Stimulated activated CD4-positive, alpha-beta T cell treated with anti-CD3 and anti-CD28 coated beads, Interleukin-12 subunit alpha, Interleukin-12 subunit beta, amount 100 ng/mL, for 24 hours (primary cell): Measurements from ENCODE around the gene HCN3.
"Not testable (repeated sequence)": the region's sequence is repeated elsewhere in the genome, so short reads cannot be mapped to it uniquely, and the experiment has no call there.

ENCODE experiments used
- DNase-seq, 2 experiments: peaks; one replicate each; pipeline ENCODE4 v3.0.0-alpha.2; 2020; ENCODE audit warnings: low read depth in 2 of 2

The HCN3 gene

GRCh38 chr1:155284476-155284875, 7.2 kb downstream of the HCN3 start:
- DNase-seq, result no peak

GRCh38 chr1:155285063-155285462, 7.8 kb downstream of the HCN3 start:
- DNase-seq, result no peak

GRCh38 chr1:155285631-155286044, 8.4 kb downstream of the HCN3 start:
- DNase-seq, result no peak

GRCh38 chr1:155286544-155286943, 9.3 kb downstream of the HCN3 start:
- no peak for DNase-seq

GRCh38 chr1:155287987-155288543, 10.8 kb downstream of the HCN3 start:
- DNase-seq, result no peak

- not testable (repeated sequence) for DNase-seq
These were observed 13.7 kb downstream of the HCN3 start for GRCh38 chr1:155291006-155291405.

- no peak for DNase-seq
These were observed 16.0 kb downstream of the HCN3 start for GRCh38 chr1:155293086-155293749.

- no peak for DNase-seq
These were observed 17.4 kb downstream of the HCN3 start for GRCh38 chr1:155294520-155295182.

GRCh38 chr1:155295183-155295941, 18.1 kb downstream of the HCN3 start:
- no peak for DNase-seq

- DNase-seq, result no peak
These were observed 18.6 kb downstream of the HCN3 start for GRCh38 chr1:155295942-155296267.

- DNase-seq, result no peak
These were observed 19.4 kb downstream of the HCN3 start for GRCh38 chr1:155296661-155297060.

GRCh38 chr1:155297384-155297783, 20.1 kb downstream of the HCN3 start:
- no peak for DNase-seq

GRCh38 chr1:155300024-155300423, 22.8 kb downstream of the HCN3 start:
- no peak for DNase-seq

- no peak for DNase-seq
These were observed 23.5 kb downstream of the HCN3 start for GRCh38 chr1:155300553-155301329.

- DNase-seq, result no peak
These were observed 24.1 kb downstream of the HCN3 start, which contains the start of gene PKLR for GRCh38 chr1:155301342-155301841. PKLR (minus strand) TSS chr1:155301438; CDS start chr1:155301395, 43 bp downstream.

- no peak for DNase-seq
These were observed 27.3 kb downstream of the HCN3 start for GRCh38 chr1:155304558-155305063.

GRCh38 chr1:155305881-155306391, 28.7 kb downstream of the HCN3 start:
- DNase-seq, result no peak

GRCh38 chr1:155307247-155307740, 30.0 kb downstream of the HCN3 start:
- no peak for DNase-seq

- peak; percentile 94 to 96 for DNase-seq
These were observed 31.5 kb downstream of the HCN3 start, which contains the start of gene FDPS for GRCh38 chr1:155308493-155309422. FDPS (plus strand) TSS chr1:155308866; CDS start chr1:155309790, 924 bp downstream.
